ENCODE measurements around the gene ENAH.
"Not testable (repeated sequence)": the region's sequence is repeated elsewhere in the genome, so short reads cannot be mapped to it uniquely, and the experiment has no call there.

ENAH gene

DNA sequence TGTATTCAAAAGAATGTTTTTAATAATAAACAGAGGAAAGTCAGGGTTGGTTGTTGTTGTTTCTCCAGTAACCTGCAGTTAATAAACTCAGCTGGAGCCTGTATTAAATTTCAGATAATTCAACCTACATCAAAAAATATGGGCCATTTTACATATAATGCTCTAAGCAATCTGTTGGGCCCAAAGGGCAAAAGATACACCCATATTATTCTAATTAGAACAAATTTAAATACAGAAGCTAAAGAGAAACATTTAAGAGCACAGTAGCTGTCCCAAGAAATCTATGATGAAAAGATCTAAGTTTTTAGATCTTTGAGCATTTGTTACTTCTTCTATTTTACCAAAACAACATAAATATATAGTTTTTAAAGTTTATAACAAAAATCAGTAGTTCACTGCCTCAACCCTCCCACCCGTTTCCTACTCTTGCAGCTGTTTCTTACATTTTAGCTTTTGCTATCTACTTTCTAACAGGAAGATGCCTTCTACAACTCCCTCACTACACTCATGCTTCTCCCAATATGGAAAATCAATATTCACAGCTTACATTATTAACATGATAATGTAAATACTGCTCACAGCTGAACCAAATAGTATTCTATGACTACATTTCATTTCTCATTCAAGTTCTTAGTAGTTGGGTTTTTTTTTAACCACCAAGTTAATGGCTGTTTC is 130.2 kb downstream of the ENAH start:
- DNase-seq: no peak

DNA sequence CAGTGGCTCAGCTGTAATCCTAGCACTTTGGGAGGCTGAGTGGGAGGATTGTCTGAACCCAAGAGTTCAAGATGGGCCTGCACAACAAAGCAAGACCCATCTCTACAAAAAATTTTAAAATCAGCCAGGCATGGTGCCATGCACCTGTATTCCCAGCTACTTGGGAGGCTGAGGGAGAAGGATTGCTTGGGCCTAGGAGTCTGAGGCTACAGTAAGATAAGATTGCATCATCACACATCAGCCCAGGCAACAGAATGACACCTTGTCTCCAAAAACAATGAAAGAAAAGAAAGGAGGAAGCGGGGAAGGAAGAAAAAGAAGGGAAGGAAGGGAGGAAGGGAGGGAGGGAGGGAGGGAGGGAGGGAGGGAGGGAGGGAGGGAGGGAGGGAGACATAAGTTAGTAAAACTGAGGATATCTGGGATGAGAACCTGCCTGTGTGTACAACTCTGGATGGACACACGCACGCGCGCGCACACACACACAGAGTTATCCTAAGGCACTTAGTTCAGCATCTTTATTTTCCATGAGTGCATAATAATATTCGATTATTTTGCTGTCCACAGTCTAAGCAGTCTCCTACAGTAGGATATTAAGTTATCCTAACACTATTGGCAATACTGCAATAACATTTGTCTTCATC is 132.2 kb downstream of the ENAH start:
- no peak for DNase-seq

DNA sequence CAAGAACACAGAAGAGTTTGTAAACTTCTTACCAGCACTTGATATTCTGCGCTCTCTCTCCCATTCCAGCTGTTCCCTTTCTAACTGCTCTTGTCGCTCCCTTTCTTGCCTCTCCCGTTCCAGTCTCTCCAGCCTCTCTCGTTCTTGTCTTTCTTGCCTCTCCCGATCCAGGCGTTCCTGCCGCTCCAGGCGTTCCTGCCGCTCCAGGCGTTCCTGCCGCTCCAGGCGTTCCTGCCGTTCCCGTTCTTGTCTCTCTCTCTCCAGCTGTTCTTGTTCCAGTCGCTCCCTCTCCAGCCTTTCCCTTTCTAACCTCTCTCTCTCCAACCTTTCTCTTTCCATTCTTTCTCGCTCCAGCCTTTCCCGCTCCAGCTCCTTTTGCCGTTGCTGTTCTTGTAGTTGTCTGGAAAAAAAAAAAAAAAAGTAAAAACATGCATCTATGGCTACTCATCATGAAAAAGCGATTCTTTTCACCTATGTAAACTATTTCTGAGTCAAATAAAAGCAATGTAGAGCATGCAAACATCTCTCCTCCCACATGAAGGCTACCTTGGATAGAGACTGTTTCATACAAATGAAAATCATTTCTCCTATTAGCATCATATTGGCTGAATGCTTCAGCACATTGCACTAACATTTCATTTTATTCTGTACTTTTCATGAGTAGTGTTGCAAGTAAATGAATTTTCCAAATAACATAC is 133.6 kb downstream of the ENAH start:
- DNase-seq: no peak

DNA sequence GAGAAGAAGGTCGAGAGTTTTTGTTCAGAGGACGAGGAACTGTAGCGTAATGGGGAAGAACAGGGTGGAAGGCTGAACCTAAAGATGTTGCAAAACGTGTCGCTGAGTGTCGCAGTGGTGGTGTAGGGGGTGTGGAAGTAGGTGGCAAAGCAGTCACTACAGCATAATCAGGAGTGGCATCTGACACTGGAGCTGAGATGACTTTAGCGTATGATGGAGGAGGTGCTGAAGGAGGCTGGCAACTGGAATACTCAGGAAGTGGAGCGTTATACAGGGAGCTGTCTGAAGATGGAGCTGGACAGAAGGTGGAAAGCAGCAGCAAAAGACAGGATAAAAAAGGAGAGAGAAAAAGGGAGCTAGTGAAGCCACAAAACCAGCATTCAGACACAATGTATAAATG is 135.2 kb downstream of the ENAH start:
- DNase-seq: no peak

DNA sequence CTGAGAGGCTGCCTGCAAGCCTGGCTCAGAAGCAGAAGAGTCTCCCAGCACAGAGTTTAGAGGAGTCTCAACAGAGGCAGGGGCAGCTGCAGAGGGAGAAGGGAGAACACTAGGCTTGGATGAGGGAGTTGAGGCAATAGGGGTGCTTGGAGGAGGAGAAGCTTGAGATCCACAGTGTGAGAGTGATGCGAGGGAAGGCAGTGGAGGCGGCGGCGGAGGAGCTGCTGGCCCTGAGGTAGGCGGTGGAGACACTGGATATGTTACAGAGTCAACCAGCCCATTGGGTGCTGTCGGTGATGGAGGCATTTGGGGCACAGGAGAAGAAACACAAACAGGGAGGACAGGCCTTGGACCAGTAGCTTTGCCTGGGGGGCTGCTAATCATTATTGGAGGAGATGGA is 135.7 kb downstream of the ENAH start:
- no peak for DNase-seq

DNA sequence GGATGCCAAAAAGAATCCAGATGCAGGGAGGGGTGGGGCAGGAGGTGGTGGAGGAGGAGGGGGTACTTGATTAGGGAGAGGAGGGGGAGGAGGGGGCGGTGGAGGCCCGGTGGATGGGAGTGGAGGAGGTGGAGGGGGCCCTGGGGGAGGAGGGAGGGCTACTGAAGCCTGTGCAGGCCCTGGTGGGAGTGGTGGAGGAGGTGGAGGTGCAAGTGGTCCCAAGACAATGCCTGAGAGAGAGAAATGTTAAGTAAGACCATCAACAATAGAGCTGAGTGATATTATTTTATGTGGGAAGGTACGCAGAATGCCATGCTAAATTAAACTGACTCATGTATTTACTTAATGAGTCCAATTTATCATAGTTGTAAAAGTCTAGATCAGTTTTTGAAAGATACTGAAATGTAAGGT is 138.2 kb downstream of the ENAH start:
- no peak for DNase-seq

DNA sequence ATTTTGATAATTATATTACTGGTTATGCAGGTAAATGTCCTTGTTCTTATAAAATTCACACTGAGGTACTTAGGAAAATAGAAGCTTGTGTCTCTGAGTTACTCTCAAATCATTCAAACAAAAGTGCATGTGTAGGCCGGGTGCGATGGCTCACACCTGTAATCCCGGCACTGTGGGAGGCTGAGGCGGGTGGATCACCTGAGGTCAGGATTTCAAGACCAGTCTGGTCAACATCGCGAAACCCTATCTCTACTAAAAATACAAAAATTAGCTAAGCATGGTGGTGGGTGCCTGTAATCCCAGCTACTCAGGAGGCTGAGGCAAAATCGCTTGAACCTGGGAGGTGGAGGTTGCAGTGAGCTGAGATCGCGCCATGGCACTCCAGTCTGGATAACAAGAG is 139.3 kb downstream of the ENAH start:
- not testable (repeated sequence) for DNase-seq

DNA sequence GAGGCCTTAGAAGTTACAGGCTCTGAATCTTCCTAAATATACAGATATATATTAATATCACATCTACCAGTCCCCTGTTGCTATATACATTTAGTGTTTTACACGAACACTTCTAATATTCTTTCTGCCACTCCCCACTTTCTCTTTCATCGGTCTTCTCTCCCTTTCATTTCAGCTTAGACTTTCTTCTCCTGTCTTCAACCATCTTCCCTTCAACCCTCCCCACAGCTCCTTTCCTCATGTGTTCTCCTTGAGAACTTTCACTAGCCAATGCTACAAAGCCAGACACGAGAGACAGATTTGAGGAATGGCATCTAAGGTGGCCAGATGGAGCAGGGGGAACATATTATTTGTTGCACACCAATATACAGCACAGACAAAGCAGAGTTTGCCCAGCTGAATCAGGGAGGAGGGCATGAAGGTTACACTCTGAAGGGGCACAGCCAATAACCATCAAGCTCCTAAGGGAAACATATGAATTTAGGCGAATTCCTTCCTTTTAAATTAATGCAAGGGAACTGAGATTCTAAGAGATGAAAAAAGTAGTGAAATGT is 141.0 kb downstream of the ENAH start:
- DNase-seq: no peak

DNA sequence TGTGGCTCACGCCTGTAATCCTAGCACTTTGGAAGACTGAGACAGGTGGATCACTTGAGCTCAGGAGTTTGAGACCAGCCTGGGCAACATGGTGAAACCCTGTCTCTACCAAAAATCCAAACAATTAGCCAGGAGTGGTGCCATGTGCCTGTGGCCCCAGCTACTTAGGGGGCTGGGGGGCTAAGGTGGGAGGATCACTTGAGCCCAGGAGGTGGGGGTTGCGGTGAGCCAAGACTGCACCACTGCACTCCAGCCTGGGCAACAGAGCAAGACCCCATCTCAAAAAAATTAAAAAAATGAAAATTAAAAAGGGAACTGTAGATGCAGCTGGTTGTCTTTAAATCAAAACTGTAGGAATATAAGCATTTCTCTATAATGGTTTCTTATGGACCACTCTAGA is 142.2 kb downstream of the ENAH start:
- not testable (repeated sequence) for DNase-seq

DNA sequence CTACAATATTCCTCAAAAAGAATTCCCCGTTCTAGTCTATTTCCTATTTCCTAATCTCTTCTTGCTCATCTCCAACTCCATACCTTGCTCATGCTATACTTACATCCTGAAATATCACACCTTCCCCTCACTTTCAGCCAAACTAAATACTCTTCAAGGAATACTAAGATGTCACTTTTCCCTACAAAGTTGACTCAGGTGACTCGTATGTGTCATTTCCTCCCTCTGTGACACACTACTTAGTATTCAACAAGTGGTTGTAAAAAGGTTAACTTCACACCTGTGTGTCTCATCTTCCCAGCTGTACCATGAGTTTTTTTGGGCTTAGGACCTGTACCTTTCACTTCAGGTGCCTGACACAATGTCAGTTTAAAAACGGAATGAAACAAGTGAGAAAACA is 143.2 kb downstream of the ENAH start:
- no peak for DNase-seq

DNA sequence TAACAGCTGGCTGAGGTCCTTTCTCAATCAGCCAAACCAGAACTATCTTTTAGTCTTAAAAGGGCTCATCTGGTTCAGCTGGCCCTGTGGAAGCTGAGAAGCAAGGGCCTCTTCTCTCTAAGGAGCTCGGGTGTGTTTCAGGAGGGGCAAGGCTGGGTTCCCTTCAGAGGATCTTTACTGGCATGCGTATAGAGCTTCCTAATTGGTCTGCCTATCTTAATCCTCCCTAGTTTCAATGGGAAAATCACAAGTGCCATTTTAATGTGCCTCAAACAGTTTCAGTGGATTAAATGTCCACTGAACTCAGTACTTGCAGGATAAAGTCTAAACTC is 143.6 kb downstream of the ENAH start:
- no peak for DNase-seq

DNA sequence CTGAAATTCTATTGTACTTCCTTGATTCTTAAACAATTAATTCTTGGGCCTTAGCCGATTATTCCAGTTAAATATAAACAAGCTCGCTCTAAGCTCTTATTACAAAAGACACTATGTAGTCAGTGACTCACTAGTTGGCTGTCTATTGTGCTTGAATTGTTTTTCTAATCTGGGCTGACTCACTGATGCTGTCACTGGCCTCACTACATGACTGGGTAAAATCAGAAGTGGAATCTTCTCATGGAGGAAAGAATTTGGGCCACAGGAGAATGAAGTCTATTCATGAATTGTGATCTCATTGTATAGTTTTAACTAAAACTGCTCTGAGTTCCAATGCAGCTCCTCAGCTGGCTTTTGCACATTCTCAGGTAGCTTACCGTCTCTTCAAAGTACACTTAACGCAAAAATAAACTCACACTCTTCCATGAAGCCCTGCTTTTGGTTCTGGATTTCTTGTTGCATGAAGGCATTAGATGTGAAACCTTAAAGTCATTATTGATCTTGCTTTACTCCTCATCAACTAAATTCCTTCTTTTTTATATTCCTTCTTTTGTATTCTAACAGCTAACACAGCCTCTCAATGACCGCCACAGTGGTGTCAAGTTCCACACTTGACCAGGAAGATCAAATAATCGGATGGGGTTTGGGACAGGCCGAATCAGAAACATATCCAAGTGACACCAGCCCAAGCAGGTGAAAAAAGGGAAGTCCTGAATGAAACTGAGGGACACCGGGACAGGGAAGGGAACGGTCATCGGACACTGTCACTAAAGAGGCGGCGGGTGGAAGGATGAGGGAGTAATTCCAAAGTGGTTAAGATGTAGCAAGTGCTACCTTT is 144.2 kb downstream of the ENAH start:
- DNase-seq: no peak

DNA sequence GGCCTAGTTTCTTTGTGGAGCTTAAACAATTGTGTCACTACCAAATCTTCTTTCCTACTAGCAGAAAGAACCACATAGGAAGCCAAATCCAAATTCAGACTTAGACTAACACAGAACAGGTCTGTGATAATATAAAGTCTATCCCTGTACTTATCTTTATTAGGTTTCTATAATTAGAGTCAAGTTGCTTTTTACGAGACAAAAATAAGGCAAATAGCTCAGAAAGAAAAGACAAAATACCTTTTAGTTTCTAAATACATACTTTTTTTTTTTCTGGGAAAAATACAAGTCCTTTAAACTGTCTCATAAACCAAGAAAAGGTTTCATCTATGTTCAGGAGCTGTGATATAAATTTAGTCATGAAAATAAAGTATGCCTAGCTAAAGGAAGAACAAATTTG is 146.2 kb downstream of the ENAH start:
- no peak for DNase-seq

DNA sequence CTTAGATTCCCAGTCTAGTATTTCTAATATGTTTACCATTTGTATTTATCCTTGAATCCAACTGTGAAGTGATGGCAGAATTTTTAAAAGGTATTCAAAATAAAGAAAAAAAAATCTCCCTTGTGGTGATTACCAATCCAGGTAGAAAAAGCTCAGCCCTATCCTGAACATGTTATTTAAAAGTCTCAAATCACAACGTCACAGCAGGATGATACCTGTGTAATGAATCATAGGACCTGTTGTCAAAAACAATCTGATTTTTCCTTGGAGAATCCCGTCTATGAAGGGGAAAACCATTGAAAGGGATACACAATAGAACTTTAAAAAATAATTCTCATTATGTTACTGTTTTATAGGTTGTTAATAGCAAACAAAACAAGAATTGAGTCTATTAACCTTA is 148.1 kb downstream of the ENAH start:
- no peak for DNase-seq

DNA sequence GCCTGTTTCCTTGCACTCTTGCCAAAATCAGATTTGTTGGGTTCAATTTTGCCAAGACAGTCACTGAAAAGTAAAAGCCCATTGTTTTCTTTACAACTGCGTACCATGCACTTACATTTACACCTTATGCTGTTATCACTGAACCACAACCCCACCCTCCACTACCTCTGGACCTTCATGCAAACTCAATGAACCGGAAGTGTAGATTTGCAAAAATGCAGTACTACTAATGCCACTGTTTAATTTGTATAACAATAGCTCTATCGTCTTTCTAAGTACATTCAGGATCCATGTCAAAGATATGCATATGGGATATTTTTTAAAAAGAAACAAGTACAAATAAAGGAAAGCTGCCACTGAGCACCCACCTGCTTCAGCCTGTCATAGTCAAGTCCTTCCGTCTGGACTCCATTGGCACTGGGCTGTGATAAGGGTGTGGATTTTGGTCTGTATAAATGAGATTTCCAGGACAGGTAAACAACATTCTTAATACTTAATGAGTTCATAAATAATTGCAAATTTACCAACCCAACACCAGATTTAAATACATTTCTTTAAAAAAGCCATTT is 152.2 kb downstream of the ENAH start:
- no peak for DNase-seq

DNA sequence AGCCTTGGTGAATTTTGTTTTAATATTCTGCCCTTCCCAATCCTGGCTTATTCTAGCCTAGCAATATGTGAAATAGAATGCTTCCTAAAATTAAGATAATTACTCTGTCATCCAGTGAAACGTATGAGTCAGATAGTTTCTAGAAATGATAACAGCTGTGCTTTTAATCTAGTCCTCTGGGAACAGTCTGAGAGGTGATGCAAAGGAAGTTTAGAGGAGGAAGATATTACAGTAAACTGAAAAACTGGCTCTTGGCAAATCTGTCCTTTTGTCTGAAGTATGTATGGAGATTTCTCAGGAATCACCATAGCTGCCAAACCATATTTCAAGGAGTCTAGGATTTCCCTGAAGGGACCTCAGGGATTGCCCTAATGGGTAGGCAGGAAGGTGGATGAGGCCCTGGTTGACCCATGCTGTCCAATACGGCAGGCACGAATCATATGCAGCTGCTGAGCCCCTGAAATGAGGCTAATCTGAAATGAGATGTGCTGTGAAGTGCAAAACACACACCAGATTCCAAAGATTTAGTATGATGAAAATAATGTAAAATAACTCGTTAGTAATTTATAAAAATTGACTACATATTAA is 154.3 kb downstream of the ENAH start:
- DNase-seq: no peak

DNA sequence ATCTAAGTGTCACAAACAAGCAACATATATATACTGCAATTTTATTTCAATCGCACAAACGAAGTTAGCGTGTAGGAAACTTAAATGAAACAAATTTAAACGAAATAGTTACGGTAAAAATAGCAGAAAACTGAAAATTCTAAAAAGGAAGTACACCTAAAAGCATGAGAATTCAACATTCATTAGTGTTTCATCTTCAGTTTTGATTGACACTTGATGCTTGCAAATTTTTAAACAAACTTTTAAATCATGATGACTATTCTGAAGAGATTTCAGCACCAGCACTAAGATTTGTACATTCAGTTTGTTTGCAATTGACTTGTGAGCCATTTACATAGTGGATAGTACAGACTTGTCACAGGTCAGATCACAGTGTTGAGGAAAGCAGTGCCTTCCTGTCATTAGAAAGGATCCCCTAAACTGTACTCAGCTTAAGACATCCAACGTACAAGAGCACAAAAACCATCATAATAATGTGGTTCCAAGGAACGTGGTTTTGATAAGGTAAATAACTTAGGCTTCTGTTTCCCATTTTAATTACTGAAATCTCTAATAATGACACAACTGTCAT is 158.0 kb downstream of the ENAH start:
- no peak for DNase-seq

DNA sequence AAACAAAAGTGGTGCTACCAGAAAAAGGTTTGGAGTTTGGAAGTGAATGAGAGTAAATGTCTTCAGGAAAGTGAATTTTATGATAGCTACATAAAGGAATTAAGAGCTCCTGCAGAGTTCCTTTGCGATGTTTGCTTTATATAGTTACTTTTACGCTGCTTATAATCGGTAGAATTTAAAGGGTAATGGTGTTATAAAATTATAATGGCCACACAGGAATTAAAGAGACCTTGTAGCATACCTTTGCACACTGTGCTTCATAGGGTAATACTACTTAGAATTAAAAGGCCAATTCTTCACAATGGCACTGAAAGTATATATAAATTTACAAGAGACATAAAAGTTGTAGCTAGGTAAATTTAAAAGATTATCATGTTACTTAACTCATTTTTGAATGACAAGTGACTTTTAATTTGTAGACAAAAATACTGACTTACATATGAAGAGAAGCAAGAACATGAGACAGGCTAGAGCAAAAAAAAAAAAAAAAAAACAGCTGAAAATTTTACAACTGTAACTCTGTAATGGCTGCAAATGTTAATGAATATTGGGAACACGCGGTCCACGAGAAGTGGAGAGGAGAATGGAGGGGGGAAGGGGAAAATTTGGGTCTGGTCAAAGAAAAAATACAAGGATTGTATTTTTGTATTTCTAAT is 159.2 kb downstream of the ENAH start:
- DNase-seq: no peak

DNA sequence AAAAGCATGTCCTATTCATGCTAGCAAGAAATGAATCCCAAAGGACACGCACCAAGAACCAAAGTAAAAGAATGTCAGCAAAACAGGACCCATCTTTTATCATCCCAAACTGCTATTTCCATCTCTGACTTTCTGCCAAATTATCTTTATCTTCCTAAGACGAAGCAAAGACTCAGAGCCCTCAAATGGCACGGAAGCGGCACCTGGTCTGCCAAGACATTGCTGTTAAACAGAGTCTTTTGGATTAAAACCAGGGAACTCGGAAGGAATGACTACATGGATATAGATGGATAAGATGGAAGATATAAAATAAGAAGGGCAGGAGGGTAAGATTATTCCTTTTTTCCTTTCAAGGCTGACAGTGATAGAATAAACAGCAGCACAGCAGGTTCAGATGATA is 164.2 kb downstream of the ENAH start:
- no peak for DNase-seq

DNA sequence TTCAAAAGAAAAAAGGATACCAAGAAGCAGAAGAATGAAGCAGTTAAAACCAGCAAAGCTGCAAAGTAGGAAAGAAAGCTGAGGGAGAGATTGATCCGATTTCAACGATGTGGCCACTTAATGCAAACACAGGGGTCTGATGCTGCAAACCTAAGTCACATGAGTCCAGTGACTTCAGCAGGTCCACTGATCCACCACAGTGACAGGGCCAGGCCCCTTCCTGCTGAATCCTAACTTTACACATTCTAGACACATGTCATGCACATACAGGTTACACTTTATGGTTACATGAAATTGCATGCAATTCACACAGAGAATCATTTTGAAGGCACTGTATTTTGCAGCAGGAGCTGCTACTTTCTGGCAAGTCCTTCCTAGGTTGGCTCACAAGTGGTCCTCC is 166.1 kb downstream of the ENAH start:
- no peak for DNase-seq

DNA sequence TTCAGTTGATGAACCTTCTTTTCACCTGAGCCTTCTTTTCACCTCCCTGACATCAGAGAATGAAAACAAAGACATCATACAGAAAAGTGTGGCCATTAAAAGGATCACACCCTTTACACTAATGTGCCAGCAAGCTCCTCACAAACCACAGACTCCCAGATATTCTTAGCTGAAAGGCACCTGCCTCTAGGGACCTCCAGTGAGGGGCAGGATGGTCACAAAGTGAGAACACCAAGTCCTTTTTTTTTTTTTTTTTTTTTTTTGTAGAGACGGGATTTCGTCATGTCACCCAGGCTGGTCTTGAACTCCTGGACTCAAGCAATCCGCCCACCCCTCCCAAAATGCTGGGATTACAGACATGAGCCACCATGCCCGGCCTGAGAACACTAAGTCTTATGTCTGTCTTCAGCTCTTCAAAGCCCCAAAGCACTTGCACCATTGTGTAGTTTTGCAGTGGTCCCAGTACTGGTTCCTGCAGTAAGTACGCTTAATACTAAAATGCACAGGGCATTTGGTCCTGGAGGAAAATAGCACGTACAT is 166.9 kb downstream of the ENAH start:
- DNase-seq: no peak

All from activated gamma-delta T cell treated with Interleukin-2 at 50 U/mL for 16 hours (primary cell).